Activated gamma-delta T cell treated with Interleukin-2 at 50 U/mL for 16 hours (primary cell): ENCODE data around the gene ACTR3C.
"Not testable (repeated sequence)": the region's sequence is repeated elsewhere in the genome, so short reads cannot be mapped to it uniquely, and the experiment has no call there.

Experiments
- DNase-seq: peaks from one replicate; pipeline ENCODE4 v3.0.0-alpha.2; 2020

Gene ACTR3C

GRCh38 chr7:150312649-150313366 lies 10.5 kb downstream of the ACTR3C start:
- DNase-seq = not testable (repeated sequence)

- no peak for DNase-seq
Observed at GRCh38 chr7:150311711-150312110, 11.6 kb downstream of the ACTR3C start.

DNA sequence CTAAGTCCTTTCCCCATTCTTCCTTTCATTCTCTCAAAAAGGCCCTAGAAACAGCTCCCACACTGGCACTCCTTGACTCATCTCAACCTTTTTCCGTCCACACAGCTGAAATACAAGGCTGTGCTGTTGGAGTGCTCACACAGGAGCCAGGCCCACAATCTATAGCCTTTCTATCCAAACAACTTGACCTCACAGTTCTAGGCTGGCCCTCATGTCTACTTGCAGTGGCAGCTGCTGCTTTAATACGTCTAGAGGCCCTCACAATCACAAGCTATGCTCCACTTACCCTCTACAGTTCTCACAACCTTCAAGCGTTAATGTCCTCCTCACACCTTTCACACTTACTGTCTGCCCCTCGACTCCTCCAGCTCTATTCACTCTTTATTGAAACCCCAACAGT lies 12.2 kb downstream of the ACTR3C start:
- DNase-seq = no peak

GRCh38 chr7:150308575-150308974 lies 14.8 kb downstream of the ACTR3C start:
- DNase-seq = no peak

DNA sequence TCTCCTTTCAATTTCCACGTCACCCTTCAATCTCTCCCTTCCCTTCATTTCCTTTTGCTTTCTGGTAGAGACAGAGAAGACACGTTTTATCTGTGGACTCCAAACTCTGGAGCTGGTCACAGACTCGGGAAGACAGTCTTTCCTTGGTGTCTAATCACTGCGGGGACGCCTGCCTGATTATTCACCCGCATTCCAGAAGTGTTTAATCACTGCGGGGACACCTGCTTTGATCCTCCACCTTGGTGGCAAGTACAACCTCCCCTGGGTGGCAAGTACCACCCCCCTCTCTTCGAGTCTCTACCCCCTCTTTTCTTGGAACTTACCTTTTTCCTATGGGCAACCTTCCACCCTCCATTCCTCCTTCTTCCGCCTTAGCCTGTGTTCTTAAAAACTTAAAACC lies 15.4 kb downstream of the ACTR3C start:
- DNase-seq = no peak

- no peak for DNase-seq
Observed at GRCh38 chr7:150307129-150307528, 16.2 kb downstream of the ACTR3C start.

DNA sequence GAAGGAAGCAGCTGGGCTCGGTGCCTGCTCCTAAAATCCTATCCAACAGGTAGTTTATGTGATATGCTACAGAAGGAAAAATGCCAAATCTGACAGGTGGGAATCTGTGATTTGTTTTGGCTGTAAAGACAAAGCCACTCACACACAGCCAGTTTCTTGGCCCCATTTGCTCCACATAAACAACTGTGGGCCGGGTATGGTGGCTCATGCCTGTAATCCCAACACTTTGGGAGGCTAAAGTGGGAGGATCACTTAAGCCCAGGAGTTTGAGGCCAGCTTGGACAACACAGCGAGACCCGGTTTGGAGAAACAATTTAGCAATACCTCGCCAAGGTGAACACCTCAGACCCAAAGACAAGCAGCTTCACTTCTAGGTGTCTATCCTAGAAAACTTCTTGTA lies 17.0 kb downstream of the ACTR3C start:
- DNase-seq = not testable (repeated sequence)

DNA sequence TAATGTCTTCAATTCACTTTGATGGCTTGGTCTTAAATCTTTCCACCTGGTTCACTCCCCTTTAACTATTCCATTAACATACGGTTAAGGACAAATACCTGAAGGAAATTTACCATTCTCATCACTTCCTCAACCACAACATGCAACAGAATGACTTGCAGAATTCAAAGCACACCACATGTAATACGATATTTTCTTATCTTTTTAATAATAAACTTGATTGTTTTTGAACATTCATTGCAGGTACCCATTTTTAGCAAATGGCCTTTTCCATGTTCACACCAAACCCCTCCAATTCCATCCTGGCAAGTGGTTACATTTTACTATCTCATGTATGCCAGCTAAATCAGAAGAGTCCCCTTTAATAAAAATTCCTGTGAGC lies 17.5 kb downstream of the ACTR3C start:
- not testable (repeated sequence) for DNase-seq

GRCh38 chr7:150305259-150305902 lies 18.0 kb downstream of the ACTR3C start:
- not testable (repeated sequence) for DNase-seq

- not testable (repeated sequence) for DNase-seq
Observed at GRCh38 chr7:150304499-150305258, 18.7 kb downstream of the ACTR3C start.

- DNase-seq = not testable (repeated sequence)
Observed at GRCh38 chr7:150302908-150303310, 20.4 kb downstream of the ACTR3C start.

DNA sequence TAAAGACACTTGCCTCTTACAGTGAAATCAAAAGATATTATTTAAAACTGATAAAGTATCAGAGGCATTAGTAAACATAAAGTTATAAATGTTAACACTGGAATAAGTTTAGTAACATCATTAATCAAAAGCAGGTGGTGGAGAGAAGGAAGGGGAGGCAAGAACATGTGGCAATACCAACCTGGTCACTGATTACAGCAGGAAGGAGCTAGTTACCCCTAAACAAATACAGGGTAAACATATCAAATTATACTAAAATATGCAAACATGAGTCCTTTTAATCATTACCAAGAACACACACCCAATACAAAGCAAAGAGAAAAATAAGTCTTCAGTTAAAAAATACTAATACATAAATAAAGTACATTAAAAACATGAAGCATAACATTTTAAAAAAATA lies 25.4 kb downstream of the ACTR3C start:
- DNase-seq = not testable (repeated sequence)

GRCh38 chr7:150296802-150297201 lies 26.5 kb downstream of the ACTR3C start:
- DNase-seq = not testable (repeated sequence)

GRCh38 chr7:150295614-150296013 lies 27.7 kb downstream of the ACTR3C start:
- not testable (repeated sequence) for DNase-seq

GRCh38 chr7:150295027-150295426 lies 28.3 kb downstream of the ACTR3C start:
- DNase-seq = not testable (repeated sequence)

DNA sequence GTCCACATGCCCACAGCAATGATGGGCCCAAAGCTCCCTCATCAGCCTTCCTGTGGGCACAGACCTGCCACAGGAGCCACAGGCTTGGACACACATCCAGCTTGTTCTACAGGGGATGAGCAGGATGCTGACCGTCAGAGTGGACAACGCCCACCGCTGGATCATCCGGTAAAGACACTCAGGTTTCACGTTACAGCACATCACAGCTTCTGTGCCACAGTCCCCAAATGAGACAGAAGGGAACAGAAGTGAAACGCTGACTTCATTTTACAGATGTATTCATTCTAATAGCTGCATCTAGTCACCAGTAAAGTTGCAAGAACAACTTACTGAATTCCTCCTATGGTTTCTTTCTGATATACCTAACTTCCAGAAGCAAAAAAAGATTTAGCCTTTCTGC lies 33.0 kb downstream of the ACTR3C start:
- not testable (repeated sequence) for DNase-seq

DNA sequence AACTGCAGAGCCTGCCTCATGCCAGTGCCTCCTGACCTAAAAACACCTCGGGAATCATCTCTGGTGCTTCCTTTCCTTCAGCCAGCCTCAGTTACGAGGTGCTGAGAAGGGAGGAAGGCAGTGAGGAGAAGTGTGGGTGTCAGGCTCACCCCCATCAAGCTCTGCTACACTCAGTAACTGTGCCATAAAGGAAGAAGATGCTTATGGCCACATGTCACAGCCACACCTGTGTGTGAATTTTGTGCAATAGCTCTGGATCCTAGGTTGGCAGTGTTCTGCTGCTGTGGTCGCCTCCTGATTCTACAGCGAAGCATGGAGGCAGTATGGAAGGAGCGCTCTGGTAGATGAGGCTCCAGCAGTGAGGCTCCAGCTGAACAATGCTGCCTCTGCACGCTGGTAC lies 34.5 kb downstream of the ACTR3C start:
- DNase-seq = not testable (repeated sequence)

GRCh38 chr7:150287815-150288214 lies 35.5 kb downstream of the ACTR3C start:
- not testable (repeated sequence) for DNase-seq

GRCh38 chr7:150285849-150286754 lies 37.2 kb downstream of the ACTR3C start:
- peak; percentile 26 for DNase-seq

DNA sequence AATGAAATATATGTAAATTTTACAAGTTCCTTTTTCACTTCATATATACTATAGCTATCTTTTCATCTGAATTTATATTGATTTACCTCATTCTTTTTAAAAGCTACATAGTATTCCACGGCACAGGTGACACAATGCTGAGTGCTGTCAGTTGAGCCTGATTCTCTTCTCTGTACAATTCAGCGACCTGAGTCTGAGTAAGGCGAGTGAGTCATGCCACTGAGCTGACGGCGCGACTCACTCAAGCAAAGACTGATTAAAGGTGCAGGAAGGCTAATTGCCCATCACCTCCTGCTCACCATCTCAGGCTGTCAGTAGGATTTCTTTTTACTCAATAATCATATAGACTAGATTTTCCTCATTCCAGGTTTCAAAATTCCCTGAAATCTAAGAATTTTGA lies 39.7 kb downstream of the ACTR3C start:
- DNase-seq = not testable (repeated sequence)

GRCh38 chr7:150283111-150283510 lies 40.2 kb downstream of the ACTR3C start:
- DNase-seq = not testable (repeated sequence)

DNA sequence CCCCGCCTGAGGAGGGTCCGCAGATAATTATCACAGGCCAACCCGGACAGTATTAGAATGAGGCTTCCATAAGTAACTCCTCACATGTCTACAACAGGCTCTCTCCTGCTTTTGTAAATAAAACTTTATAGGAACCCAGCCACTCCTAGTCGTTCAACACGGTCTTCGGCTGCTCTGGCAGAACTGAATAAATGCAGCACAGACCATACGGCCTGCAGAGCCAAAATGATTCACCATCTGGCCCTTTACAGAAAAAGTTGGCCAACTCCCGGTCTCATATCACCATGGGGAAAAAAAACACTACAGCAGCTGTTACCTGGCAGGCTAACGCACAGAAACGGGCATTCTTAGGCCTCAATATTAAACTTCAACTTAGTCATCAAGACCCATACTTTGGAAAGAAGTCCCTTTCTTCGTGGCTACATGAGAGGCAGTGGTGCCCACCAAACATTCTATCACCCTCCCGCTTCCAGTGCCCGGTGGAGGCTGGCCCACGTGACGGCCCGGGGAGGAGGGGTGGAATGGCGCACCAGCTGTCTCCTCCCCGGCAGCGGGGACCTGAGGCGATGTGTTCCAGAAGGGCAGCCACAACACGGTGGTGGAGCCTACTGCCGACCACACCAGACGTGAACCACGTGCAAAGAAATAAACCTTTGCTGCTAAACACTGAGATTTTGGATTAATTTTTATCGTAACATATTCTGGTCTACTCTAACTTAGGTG lies 41.5 kb downstream of the ACTR3C start:
- DNase-seq = not testable (repeated sequence)
